ENCODE measurements around the gene CYB561.

- TF ChIP-seq POLR2A (IDR thresholded peaks at IDR 0.05; ENCODE audit: low read depth, low read length) (no peak), POLR2AphosphoS5 (IDR thresholded peaks at IDR 0.05; ENCODE audit: low read depth, low read length) (no peak)
These were observed 5.3 kb downstream of the CYB561 start for GRCh38 chr17:63440770-63441335.

Measured in GM12892 (cell line).